ENCODE results near the gene RRAGD.

RRAGD gene

DNA sequence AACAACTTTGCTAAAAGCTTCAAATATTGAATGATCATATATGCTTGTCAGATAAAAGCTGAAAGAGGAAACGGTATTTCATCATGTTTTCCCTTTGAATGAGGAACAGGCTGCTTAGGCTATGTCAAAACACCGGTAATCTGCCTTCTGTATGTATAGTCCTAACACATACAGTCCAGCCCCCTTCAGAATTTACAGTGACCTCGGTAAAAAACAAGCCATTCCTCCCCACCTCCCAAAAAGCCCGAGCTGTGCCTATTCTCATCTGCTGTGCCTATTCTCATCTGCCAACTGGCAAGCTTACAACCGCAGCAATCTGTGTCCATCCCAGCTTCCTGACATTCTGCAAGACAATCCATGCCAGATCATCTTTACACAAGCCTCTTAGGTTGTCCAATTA, 32.8 kb downstream of the RRAGD start:
- H3K4me3 ChIP-seq (ENCODE audit: insufficient read depth, low read depth, low read length, poor library complexity, severe bottlenecking) = no peak overlapping the region
- H3K4me1 ChIP-seq (ENCODE audit: control insufficient read depth, insufficient read depth, low read length, poor library complexity, severe bottlenecking) = peaks cover 7% of the 10 kb centered on the region
- DNase-seq = no peak

DNA sequence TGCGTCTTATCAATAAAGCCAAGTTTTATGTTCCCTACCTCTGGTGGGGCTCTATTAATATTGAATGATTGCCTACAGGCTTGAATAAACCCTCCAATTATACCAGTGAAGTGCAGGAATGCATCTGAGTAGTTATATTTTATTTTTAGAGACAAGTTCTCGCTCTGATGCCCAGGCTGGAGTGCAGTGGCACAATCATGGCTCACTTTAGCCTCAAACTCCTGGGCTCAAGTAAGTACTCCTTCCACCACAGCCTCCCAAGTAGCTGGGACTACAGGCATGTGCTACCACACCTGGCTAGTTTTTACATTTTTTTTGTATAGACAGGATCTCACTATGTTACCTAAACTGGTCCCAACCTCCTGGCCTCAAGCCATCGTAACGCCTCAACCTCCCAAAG, 33.4 kb downstream of the RRAGD start:
- no peak for DNase-seq

More for the DNA sequence above, 32.8 kb downstream of the RRAGD start:
- H3K27me3 ChIP-seq (replicated peaks; ENCODE audit: control insufficient read depth, insufficient read depth, low read length, poor library complexity, severe bottlenecking) = no peaks in the 10 kb centered on the region
- H3K27ac ChIP-seq (ENCODE audit: insufficient read depth, low read length, poor library complexity, severe bottlenecking) = no peak overlapping the region
- H3K9me3 ChIP-seq (ENCODE audit: control insufficient read depth, low read length) = no peaks in the 10 kb centered on the region
- no peaks in the 10 kb centered on the region for H3K36me3 ChIP-seq (ENCODE audit: control insufficient read depth, insufficient read depth, low read length)

DNA sequence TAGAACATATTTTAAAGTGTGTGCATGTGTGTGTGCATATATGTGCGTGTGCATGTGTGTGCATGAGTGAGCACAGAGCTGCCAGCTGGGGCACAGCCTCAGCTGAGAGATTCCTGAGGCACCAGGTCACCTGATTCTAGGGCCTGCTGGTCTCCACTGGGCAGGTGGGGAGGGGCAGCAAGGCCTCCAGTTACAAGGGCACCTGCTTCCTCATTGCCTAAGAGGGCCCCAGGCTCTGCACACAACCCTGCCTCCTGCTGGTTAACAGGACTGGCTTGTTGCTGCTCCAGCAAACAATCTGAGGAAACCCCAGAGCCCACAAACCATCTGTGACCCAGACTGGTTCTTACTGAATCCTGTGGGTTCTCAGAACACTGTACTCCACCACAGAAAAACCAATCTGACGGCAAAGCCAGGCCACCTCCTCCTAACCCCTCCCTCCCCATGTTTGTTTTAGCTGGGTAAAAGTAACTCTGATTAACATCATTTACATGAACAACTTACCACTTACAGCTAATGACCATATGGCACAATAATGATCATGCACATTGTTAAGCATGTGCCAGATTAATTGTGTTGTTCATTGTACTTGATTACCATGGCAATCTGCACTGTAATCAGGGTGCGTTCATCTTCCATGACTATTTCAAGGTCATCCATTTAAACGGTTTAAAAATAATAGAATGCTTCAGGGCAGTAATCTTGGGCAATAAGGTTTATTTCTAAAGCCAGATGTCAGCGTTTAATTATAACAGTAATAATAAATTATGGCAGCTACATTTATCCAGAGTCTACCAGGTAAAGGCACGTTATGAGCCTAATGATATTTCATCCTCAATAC, 36.4 kb downstream of the RRAGD start:
- Histone ChIP-seq H3K36me3 (ENCODE audit: control insufficient read depth, insufficient read depth, low read length) (no peaks in the 10 kb centered on the region), H3K9me3 (ENCODE audit: control insufficient read depth, low read length) (no peaks in the 10 kb centered on the region), H3K27me3 (replicated peaks; ENCODE audit: control insufficient read depth, insufficient read depth, low read length, poor library complexity, severe bottlenecking) (no peaks in the 10 kb centered on the region), H3K4me1 (ENCODE audit: control insufficient read depth, insufficient read depth, low read length, poor library complexity, severe bottlenecking) (peaks cover 7% of the 10 kb centered on the region), H3K27ac (ENCODE audit: insufficient read depth, low read length, poor library complexity, severe bottlenecking) (no peak overlapping the region), H3K4me3 (ENCODE audit: insufficient read depth, low read depth, low read length, poor library complexity, severe bottlenecking) (no peak overlapping the region)
- DNase-seq = peak; percentile 60 to 67 (median 64)

More for the DNA sequence above, 33.4 kb downstream of the RRAGD start:
- H3K9me3 ChIP-seq (ENCODE audit: control insufficient read depth, low read length) = no peaks in the 10 kb centered on the region
- no peak overlapping the region for H3K27ac ChIP-seq (ENCODE audit: insufficient read depth, low read length, poor library complexity, severe bottlenecking)
- no peaks in the 10 kb centered on the region for H3K36me3 ChIP-seq (ENCODE audit: control insufficient read depth, insufficient read depth, low read length)
- no peak overlapping the region for H3K4me3 ChIP-seq (ENCODE audit: insufficient read depth, low read depth, low read length, poor library complexity, severe bottlenecking)
- H3K4me1 ChIP-seq (ENCODE audit: control insufficient read depth, insufficient read depth, low read length, poor library complexity, severe bottlenecking) = peaks cover 7% of the 10 kb centered on the region
- H3K27me3 ChIP-seq (replicated peaks; ENCODE audit: control insufficient read depth, insufficient read depth, low read length, poor library complexity, severe bottlenecking) = no peaks in the 10 kb centered on the region

DNA sequence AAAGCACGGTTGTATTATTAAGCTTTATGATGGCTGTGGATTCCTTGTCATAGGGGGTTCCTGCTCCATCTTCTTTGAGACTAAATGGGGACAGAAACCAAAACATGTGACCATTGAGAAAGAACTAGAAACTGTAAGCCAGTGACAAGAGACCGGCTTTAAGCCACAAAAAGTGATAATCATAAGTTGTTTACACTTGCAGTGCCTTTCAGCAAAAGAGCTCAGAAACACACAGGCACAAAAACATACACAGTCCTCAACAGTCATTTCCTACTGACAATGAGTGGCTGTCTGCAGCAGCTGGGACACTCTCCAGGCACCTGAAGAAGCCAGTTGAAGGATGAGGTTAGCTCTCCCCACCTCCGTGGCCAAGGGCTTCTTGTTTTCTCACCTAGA, 39.6 kb downstream of the RRAGD start:
- no peaks in the 10 kb centered on the region for H3K36me3 ChIP-seq (ENCODE audit: control insufficient read depth, insufficient read depth, low read length)
- H3K27me3 ChIP-seq (replicated peaks; ENCODE audit: control insufficient read depth, insufficient read depth, low read length, poor library complexity, severe bottlenecking) = no peaks in the 10 kb centered on the region
- peaks cover 7% of the 10 kb centered on the region for H3K4me1 ChIP-seq (ENCODE audit: control insufficient read depth, insufficient read depth, low read length, poor library complexity, severe bottlenecking)
- no peak for DNase-seq
- no peak overlapping the region for H3K27ac ChIP-seq (ENCODE audit: insufficient read depth, low read length, poor library complexity, severe bottlenecking)
- H3K4me3 ChIP-seq (ENCODE audit: insufficient read depth, low read depth, low read length, poor library complexity, severe bottlenecking) = no peak overlapping the region
- H3K9me3 ChIP-seq (ENCODE audit: control insufficient read depth, low read length) = no peaks in the 10 kb centered on the region

DNA sequence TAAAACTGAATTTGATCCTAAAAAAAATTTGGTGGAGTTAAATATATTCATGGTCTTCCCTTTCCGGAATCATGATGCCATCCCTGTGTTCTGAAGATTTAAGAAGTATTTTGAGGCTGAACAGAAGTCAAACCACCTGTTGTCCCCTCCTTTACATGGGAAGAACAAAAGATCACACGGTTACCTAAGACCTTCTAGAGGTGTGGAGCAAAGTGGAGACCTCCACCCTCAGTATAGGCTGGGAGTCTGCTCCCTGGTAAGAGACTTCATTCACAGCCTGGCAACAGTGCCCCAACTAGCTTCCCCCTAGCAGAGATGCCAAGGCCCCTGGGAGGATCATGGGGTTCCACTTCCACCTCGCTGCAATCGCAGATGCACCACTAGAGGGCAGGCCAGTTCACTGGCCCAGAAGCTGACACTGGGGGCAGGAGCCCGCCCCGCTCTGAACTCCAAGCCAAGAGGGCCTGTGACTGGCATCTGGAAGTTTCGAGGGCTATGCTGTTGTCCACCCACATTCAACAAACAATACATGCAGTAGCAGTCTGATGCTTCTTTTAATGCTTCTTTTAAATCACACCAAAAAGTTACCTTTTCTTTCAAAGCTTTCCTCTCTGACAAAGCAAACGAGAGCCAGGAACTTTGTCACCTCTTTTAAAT, 40.1 kb downstream of the RRAGD start:
- no peaks in the 10 kb centered on the region for H3K36me3 ChIP-seq (ENCODE audit: control insufficient read depth, insufficient read depth, low read length)
- peaks cover 7% of the 10 kb centered on the region for H3K4me1 ChIP-seq (ENCODE audit: control insufficient read depth, insufficient read depth, low read length, poor library complexity, severe bottlenecking)
- H3K27me3 ChIP-seq (replicated peaks; ENCODE audit: control insufficient read depth, insufficient read depth, low read length, poor library complexity, severe bottlenecking) = no peaks in the 10 kb centered on the region
- DNase-seq = peak; percentile 40 to 61 (median 54)
- H3K27ac ChIP-seq (ENCODE audit: insufficient read depth, low read length, poor library complexity, severe bottlenecking) = no peak overlapping the region
- no peaks in the 10 kb centered on the region for H3K9me3 ChIP-seq (ENCODE audit: control insufficient read depth, low read length)
- H3K4me3 ChIP-seq (ENCODE audit: insufficient read depth, low read depth, low read length, poor library complexity, severe bottlenecking) = no peak overlapping the region

DNA sequence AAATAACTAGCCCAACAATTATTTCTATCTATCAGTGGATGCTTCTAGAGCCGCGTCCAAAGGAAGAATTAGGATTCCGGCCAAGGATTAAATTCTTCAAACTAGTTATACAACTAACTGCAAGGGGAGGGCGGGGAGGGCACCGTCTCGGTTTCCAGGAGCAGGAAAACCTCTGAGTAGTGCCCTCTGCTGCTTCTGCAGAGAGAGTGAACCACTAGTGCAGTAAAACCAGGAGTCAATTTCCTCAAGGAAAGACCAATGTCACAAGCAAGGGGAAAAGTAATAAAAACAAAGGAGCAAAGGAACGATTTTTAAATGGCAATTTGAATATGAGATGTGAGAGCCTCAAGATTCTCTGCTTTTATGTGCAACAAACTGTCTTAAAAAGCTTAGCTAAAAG, 43.1 kb downstream of the RRAGD start:
- Histone ChIP-seq H3K27ac (ENCODE audit: insufficient read depth, low read length, poor library complexity, severe bottlenecking) (no peak overlapping the region), H3K4me1 (ENCODE audit: control insufficient read depth, insufficient read depth, low read length, poor library complexity, severe bottlenecking) (no peaks in the 10 kb centered on the region), H3K27me3 (replicated peaks; ENCODE audit: control insufficient read depth, insufficient read depth, low read length, poor library complexity, severe bottlenecking) (no peaks in the 10 kb centered on the region), H3K36me3 (ENCODE audit: control insufficient read depth, insufficient read depth, low read length) (no peaks in the 10 kb centered on the region), H3K4me3 (ENCODE audit: insufficient read depth, low read depth, low read length, poor library complexity, severe bottlenecking) (no peak overlapping the region), H3K9me3 (ENCODE audit: control insufficient read depth, low read length) (no peaks in the 10 kb centered on the region)
- DNase-seq = no peak

DNA sequence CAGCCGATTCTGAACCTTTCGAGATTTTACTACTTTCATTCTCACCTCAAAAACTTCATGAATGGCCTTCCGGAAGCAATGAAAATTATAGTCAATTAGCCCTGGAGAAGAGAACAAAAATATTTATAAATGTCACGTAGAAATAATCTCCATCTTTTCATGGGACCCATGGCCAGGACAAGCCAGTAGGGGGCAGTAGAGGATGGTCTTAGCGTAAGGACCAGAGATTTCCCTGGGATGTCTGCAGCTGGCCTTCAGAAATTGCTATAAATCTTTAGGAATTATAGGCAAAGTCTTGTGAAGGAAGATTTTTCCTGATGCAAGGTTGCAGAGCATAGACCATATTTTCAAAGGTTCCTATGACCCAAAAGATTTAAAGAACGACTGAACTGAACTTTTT, 44.0 kb downstream of the RRAGD start:
- Histone ChIP-seq H3K9me3 (ENCODE audit: control insufficient read depth, low read length) (no peaks in the 10 kb centered on the region), H3K27me3 (replicated peaks; ENCODE audit: control insufficient read depth, insufficient read depth, low read length, poor library complexity, severe bottlenecking) (no peaks in the 10 kb centered on the region), H3K4me3 (ENCODE audit: insufficient read depth, low read depth, low read length, poor library complexity, severe bottlenecking) (no peak overlapping the region), H3K36me3 (ENCODE audit: control insufficient read depth, insufficient read depth, low read length) (no peaks in the 10 kb centered on the region), H3K4me1 (ENCODE audit: control insufficient read depth, insufficient read depth, low read length, poor library complexity, severe bottlenecking) (no peaks in the 10 kb centered on the region), H3K27ac (ENCODE audit: insufficient read depth, low read length, poor library complexity, severe bottlenecking) (no peak overlapping the region)
- peak in 2 of 3 donors; percentile 11 to 44 for DNase-seq

DNA sequence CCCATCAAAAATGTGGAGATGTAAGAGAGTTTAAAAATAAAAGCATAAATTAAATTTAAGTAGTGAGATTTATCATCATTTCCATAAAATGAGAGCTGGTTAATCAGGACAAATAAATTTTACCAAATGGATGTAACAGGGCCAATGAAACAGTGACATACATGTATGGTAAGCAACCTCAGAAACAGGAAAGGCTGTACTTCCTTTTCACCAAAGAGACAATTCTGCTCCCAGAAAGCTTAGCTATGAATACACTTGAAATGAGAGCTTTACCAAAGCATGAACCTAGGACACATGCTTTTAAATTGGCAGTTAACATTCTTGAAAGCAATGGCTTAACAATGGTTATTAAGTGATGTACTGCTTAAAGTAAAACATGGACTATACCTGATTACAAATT, 47.5 kb downstream of the RRAGD start:
- H3K27me3 ChIP-seq (replicated peaks; ENCODE audit: control insufficient read depth, insufficient read depth, low read length, poor library complexity, severe bottlenecking) = no peaks in the 10 kb centered on the region
- no peak for DNase-seq
- no peaks in the 10 kb centered on the region for H3K4me1 ChIP-seq (ENCODE audit: control insufficient read depth, insufficient read depth, low read length, poor library complexity, severe bottlenecking)
- H3K4me3 ChIP-seq (ENCODE audit: insufficient read depth, low read depth, low read length, poor library complexity, severe bottlenecking) = no peak overlapping the region
- H3K36me3 ChIP-seq (ENCODE audit: control insufficient read depth, insufficient read depth, low read length) = no peaks in the 10 kb centered on the region
- H3K27ac ChIP-seq (ENCODE audit: insufficient read depth, low read length, poor library complexity, severe bottlenecking) = no peak overlapping the region
- H3K9me3 ChIP-seq (ENCODE audit: control insufficient read depth, low read length) = no peaks in the 10 kb centered on the region

DNA sequence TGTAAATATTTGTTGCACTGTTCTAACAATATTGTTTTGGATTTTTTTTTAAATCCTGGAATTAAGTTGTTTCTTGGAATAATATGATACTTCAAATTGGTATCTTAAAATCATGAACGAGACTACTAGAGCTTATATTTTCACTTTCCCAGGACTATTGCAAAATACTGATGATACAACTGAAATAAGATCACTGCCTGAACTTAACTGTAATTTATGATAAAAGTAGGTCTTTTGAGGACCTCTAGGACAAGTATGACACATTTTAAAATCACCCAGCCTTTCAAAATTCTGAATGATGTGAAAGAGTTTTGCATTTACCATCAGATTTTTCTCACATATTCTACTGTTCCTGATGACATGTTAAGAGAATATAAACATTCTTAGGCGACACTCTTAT, 50.9 kb downstream of the RRAGD start:
- H3K4me3 ChIP-seq (ENCODE audit: insufficient read depth, low read depth, low read length, poor library complexity, severe bottlenecking) = no peak overlapping the region
- DNase-seq = no peak
- H3K27me3 ChIP-seq (replicated peaks; ENCODE audit: control insufficient read depth, insufficient read depth, low read length, poor library complexity, severe bottlenecking) = no peaks in the 10 kb centered on the region
- no peaks in the 10 kb centered on the region for H3K36me3 ChIP-seq (ENCODE audit: control insufficient read depth, insufficient read depth, low read length)
- no peak overlapping the region for H3K27ac ChIP-seq (ENCODE audit: insufficient read depth, low read length, poor library complexity, severe bottlenecking)
- no peaks in the 10 kb centered on the region for H3K9me3 ChIP-seq (ENCODE audit: control insufficient read depth, low read length)
- peaks cover 4% of the 10 kb centered on the region for H3K4me1 ChIP-seq (ENCODE audit: control insufficient read depth, insufficient read depth, low read length, poor library complexity, severe bottlenecking)

DNA sequence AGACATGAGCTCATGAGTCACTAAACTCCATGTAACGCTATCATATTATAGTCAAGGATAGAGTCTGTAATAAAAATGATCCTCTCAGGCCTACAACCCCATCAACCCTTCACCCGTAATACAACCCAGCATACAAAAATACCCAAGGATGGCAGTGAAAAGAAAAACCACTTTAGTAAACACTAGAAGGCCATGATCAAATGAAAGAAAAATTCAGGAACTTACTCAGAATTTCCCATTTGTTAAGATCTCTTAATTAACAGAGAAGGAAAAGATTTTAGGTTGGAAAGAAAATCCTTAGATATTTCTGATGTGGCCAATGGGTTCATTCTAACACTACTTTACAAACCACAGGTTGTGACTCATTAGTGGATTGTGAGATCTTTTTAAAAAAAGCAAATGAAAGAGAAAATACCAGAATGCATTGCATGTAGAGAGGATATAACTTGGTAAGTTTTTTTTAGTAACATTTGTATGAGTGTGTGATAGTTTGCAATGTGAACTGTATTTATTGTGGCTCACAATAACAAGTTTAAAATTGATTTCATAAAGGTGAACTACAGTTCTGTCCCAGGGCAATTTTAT, 51.6 kb downstream of the RRAGD start:
- H3K4me3 ChIP-seq (ENCODE audit: insufficient read depth, low read depth, low read length, poor library complexity, severe bottlenecking) = no peak overlapping the region
- H3K36me3 ChIP-seq (ENCODE audit: control insufficient read depth, insufficient read depth, low read length) = no peaks in the 10 kb centered on the region
- no peaks in the 10 kb centered on the region for H3K9me3 ChIP-seq (ENCODE audit: control insufficient read depth, low read length)
- H3K27ac ChIP-seq (ENCODE audit: insufficient read depth, low read length, poor library complexity, severe bottlenecking) = no peak overlapping the region
- H3K4me1 ChIP-seq (ENCODE audit: control insufficient read depth, insufficient read depth, low read length, poor library complexity, severe bottlenecking) = peaks cover 4% of the 10 kb centered on the region
- H3K27me3 ChIP-seq (replicated peaks; ENCODE audit: control insufficient read depth, insufficient read depth, low read length, poor library complexity, severe bottlenecking) = no peaks in the 10 kb centered on the region
- DNase-seq = no peak
